ENCODE results near the gene TMEM273. TPM values are rescaled to one million over a fixed set of nuclear protein-coding genes. Genes with fewer than 3 reads are reported as not detected.

Gene TMEM273
- total RNA-seq, 2 donors from 2014 or later: 1.1 to 13.0 TPM

- TF ChIP-seq CTCF (IDR thresholded peaks at IDR 0.05) (no peak), POLR2AphosphoS5 (IDR thresholded peaks at IDR 0.05) (no peak), POLR2A (IDR thresholded peaks at IDR 0.05) (no peak)
- 55% methylated on average over 3 of the region's 3 CpGs for WGBS
- no peaks in the 10 kb centered on the region for H3K4me1 ChIP-seq (replicated peaks)
- H3K27me3 ChIP-seq (replicated peaks; ENCODE audit: insufficient read depth): no peaks in the 10 kb centered on the region
- H3K4me3 ChIP-seq: no peak overlapping the region
- H3K27ac ChIP-seq: no peak overlapping the region
- intact Hi-C loops (cut with DNase I): no loop called here
- no peaks in the 10 kb centered on the region for H3K9me3 ChIP-seq
- no peaks in the 10 kb centered on the region for H3K36me3 ChIP-seq
- DNase-seq (ENCODE audit: low spot score): no peak
These were observed 53.9 kb downstream of the TMEM273 start for GRCh38 chr10:49134327-49134726.

GRCh38 chr10:49133706-49134248 is 54.4 kb downstream of the TMEM273 start, which contains the start of gene FAM170B:
TSS of gene FAM170B (minus strand) at chr10:49134021. CDS start at chr10:49133918, 103 bp downstream.
- no peak for DNase-seq (ENCODE audit: low spot score)
- Histone ChIP-seq H3K27me3 (replicated peaks; ENCODE audit: insufficient read depth) (no peaks in the 10 kb centered on the region), H3K4me3 (no peak within 1 kb of the TSS), H3K27ac (no peak within 1 kb of the TSS), H3K9me3 (no peaks in the 10 kb centered on the region), H3K4me1 (replicated peaks) (no peaks in the 10 kb centered on the region), H3K36me3 (no peaks in the 10 kb centered on the region)
- intact Hi-C loops (cut with DNase I): no loop called here
- 81% methylated on average over 5 of the region's 5 CpGs for WGBS
- no peak for TF ChIP-seq CTCF (IDR thresholded peaks at IDR 0.05)
- no peak for TF ChIP-seq POLR2A (IDR thresholded peaks at IDR 0.05)
- TF ChIP-seq POLR2AphosphoS5 (IDR thresholded peaks at IDR 0.05): no peak

- 96% methylated on average over 2 of the region's 2 CpGs for WGBS
- no peak for TF ChIP-seq POLR2AphosphoS5 (IDR thresholded peaks at IDR 0.05)
- TF ChIP-seq POLR2A (IDR thresholded peaks at IDR 0.05): no peak
- TF ChIP-seq CTCF (IDR thresholded peaks at IDR 0.05): no peak
- no peaks in the 10 kb centered on the region for H3K9me3 ChIP-seq
- H3K36me3 ChIP-seq: no peaks in the 10 kb centered on the region
- H3K4me3 ChIP-seq: no peak overlapping the region
- no peaks in the 10 kb centered on the region for H3K4me1 ChIP-seq (replicated peaks)
- DNase-seq (ENCODE audit: low spot score): no peak
- H3K27me3 ChIP-seq (replicated peaks; ENCODE audit: insufficient read depth): no peaks in the 10 kb centered on the region
- H3K27ac ChIP-seq: no peak overlapping the region
- intact Hi-C loops (cut with DNase I): no loop called here
These were observed 55.8 kb downstream of the TMEM273 start for GRCh38 chr10:49132362-49132737.

- intact Hi-C loops (cut with DNase I): no loop called here
- WGBS: 88% methylated on average over 34 of the region's 37 CpGs
- no peaks in the 10 kb centered on the region for H3K4me1 ChIP-seq (replicated peaks)
- no peak overlapping the region for H3K4me3 ChIP-seq
- no peaks in the 10 kb centered on the region for H3K9me3 ChIP-seq
- TF ChIP-seq POLR2A (IDR thresholded peaks at IDR 0.05) (no peak), CTCF (IDR thresholded peaks at IDR 0.05) (no peak), POLR2AphosphoS5 (IDR thresholded peaks at IDR 0.05) (no peak)
- no peak for DNase-seq (ENCODE audit: low spot score)
- H3K36me3 ChIP-seq: no peaks in the 10 kb centered on the region
- H3K27ac ChIP-seq: no peak overlapping the region
- no peaks in the 10 kb centered on the region for H3K27me3 ChIP-seq (replicated peaks; ENCODE audit: insufficient read depth)
These were observed 56.5 kb downstream of the TMEM273 start for GRCh38 chr10:49131507-49132361.
